Occipital lobe (tissue), 2 donors: ENCODE data around the gene VWA3B. TPM values are rescaled to one million over a fixed set of nuclear protein-coding genes. Genes with fewer than 3 reads are reported as not detected.
"Not testable (repeated sequence)": the region's sequence is repeated elsewhere in the genome, so short reads cannot be mapped to it uniquely, and the experiment has no call there.

ENCODE experiments used
- DNase-seq: peaks from one replicate; lab custom pipeline; 2025; lab: John Stamatoyannopoulos, UW
- total RNA-seq: library from RNA; depleted of rRNA; stranded (reverse); fragments of >200 nt; gene quantifications from one replicate; pipeline ENCODE4 v1.2.3, GENCODE V29; 2014

The VWA3B gene
- total RNA-seq, 1 donor from 2014 or later: 0.31 TPM

- DNase-seq: no peak
Measured at GRCh38 chr2:98297817-98298682, 211.1 kb downstream of the VWA3B start.

- no peak for DNase-seq
Measured at GRCh38 chr2:98298683-98299164, 211.8 kb downstream of the VWA3B start.

- no peak for DNase-seq
Measured at GRCh38 chr2:98299211-98299905, 212.4 kb downstream of the VWA3B start.

- no peak for DNase-seq
Measured at GRCh38 chr2:98300141-98300874, 213.3 kb downstream of the VWA3B start.

GRCh38 chr2:98301469-98301868 lies 214.5 kb downstream of the VWA3B start:
- DNase-seq: no peak

GRCh38 chr2:98307131-98307696 lies 220.2 kb downstream of the VWA3B start:
- DNase-seq: not testable (repeated sequence)

GRCh38 chr2:98308068-98308467 lies 221.1 kb downstream of the VWA3B start:
- DNase-seq: no peak

- no peak for DNase-seq
Measured at GRCh38 chr2:98308532-98308931, 221.6 kb downstream of the VWA3B start.

- no peak for DNase-seq
Measured at GRCh38 chr2:98309580-98309979, 222.6 kb downstream of the VWA3B start.

- no peak for DNase-seq
Measured at GRCh38 chr2:98310010-98310409, 223.0 kb downstream of the VWA3B start.

GRCh38 chr2:98311090-98311489 lies 224.1 kb downstream of the VWA3B start:
- no peak for DNase-seq

- no peak for DNase-seq
Measured at GRCh38 chr2:98311771-98312545, 225.0 kb downstream of the VWA3B start.

- DNase-seq: no peak
Measured at GRCh38 chr2:98313492-98314250, 226.7 kb downstream of the VWA3B start.

GRCh38 chr2:98314251-98314650 lies 227.3 kb downstream of the VWA3B start:
- DNase-seq: no peak

GRCh38 chr2:98315957-98316356 lies 229.0 kb downstream of the VWA3B start:
- no peak for DNase-seq

GRCh38 chr2:98317214-98317613 lies 230.2 kb downstream of the VWA3B start:
- DNase-seq: no peak

- DNase-seq: not testable (repeated sequence)
Measured at GRCh38 chr2:98320171-98320570, 233.2 kb downstream of the VWA3B start.

GRCh38 chr2:98324181-98324580 lies 237.2 kb downstream of the VWA3B start:
- DNase-seq: no peak

- no peak for DNase-seq
Measured at GRCh38 chr2:98327776-98328175, 240.8 kb downstream of the VWA3B start.

- DNase-seq: no peak
Measured at GRCh38 chr2:98329549-98329948, 242.6 kb downstream of the VWA3B start.
